Natural killer cell treated with Interleukin-12 subunit alpha and Interleukin-12 subunit beta and Interleukin-15 and Interleukin-18, amount 100 ng/mL, for 72 hours (primary cell): ENCODE measurements around the gene SLC5A10. TPM values are rescaled to one million over a fixed set of nuclear protein-coding genes. Genes with fewer than 3 reads are reported as not detected.
A peak's percentile ranks its signal among the peaks of the same experiment; 100 is the strongest.

ENCODE experiments used
- ATAC-seq, 2 donors: fragments of 150-1000 bp; cut with Tn5 transposase in 1 of 2; sonication (Bioruptor Pico), chemical (Tn5 transposase) in 1 of 2; 2 replicates each; pipeline ENCODE4 v1.10.0; 2021
- DNase-seq: peaks from one replicate; pipeline ENCODE4 v3.0.0; 2022; ENCODE audit warnings: low spot score
- H3K27ac Mint-ChIP-seq, 2 donors: 1 replicate in 1 of 2; 2 replicates in 1 of 2; pipeline ENCODE4 v1.8.0; 2022; ENCODE audit warnings: mixed read lengths in 2 of 2, mild to moderate bottlenecking in 1 of 2, moderate library complexity in 1 of 2
- H3K27me3 Mint-ChIP-seq, 2 donors: 1 replicate in 1 of 2; 2 replicates in 1 of 2; pipeline ENCODE4 v1.8.0; 2022; ENCODE audit warnings: mixed read lengths in 2 of 2
- H3K36me3 Mint-ChIP-seq: one replicate; pipeline ENCODE4 v1.8.0; 2022; ENCODE audit warnings: mixed read lengths
- H3K4me1 Mint-ChIP-seq, 2 donors: 1 replicate in 1 of 2; 2 replicates in 1 of 2; pipeline ENCODE4 v1.8.0; 2022; ENCODE audit warnings: low read depth in 2 of 2, mixed read lengths in 2 of 2, mild to moderate bottlenecking in 1 of 2
- H3K4me3 Mint-ChIP-seq: one replicate; pipeline ENCODE4 v1.8.0; 2022; ENCODE audit warnings: mixed read lengths
- H3K9me3 Mint-ChIP-seq: 2 replicates; pipeline ENCODE4 v1.8.0; 2022; ENCODE audit warnings: mixed read lengths
- total RNA-seq, 2 donors: library from RNA; stranded (reverse); gene quantifications; one replicate each; pipeline ENCODE4 v1.2.3, GENCODE V29; 2022

The SLC5A10 gene
- total RNA-seq, 2 donors from 2014 or later = not detected

- DNase-seq = no peak
- Mint-ChIP-seq H3K27me3 (no peaks in the 10 kb centered on the region), H3K9me3 (no peaks in the 10 kb centered on the region), H3K4me1 (peaks cover 8% of the 10 kb centered on the region in 2 donors), H3K4me3 (peak overlapping the region; percentile 7), H3K36me3 (no peaks in the 10 kb centered on the region), H3K27ac (no peak overlapping the region)
- no peak for ATAC-seq
Measured at GRCh38 chr17:19001907-19002590, 50.1 kb downstream of the SLC5A10 start.

- Mint-ChIP-seq H3K27me3 (no peaks in the 10 kb centered on the region), H3K36me3 (no peaks in the 10 kb centered on the region), H3K9me3 (no peaks in the 10 kb centered on the region), H3K4me3 (no peak overlapping the region), H3K4me1 (peaks cover 8% of the 10 kb centered on the region in 2 donors), H3K27ac (no peak overlapping the region)
- no peak for ATAC-seq
- DNase-seq = no peak
Measured at GRCh38 chr17:19002805-19003542, 51.0 kb downstream of the SLC5A10 start.

- no peaks in the 10 kb centered on the region for H3K36me3 Mint-ChIP-seq
- no peak for DNase-seq
Measured at GRCh38 chr17:19003543-19004420, 51.8 kb downstream of the SLC5A10 start.

DNA sequence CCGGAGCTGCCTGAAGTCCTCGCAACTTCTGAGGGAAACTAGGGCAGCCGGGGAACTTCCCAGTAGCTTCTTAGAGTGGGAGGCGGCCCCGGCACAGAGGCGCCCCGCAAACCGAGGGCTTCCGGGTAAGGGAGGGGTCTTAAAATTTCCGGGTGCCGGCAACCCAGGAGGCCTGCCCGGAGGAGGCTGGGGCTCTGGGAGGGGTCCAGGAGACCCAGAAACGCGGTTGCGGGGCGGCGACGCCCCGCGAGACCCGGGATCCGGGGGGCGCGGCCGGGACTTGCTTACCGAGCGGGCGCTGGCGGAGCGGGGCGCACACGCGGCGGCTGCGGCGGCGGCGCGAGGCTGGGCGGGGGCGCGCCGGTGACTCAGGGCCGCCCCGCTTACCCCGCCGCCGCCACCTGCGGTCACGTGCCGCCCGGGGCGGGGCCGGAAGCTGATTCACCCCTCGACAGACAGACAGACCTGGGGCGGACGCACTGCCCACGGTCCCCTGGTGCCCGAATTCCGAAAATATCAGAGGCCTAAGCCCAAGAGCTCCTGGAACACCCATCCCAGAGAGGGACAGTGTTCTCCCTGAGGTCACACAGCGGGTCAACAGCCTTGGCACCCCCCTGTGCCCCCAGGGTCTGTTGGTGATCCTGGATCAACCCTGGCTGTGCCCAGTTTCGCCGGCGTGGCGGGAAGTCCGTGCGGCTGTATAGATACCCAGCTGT lies 52.6 kb downstream of the SLC5A10 start, which contains the start of gene FAM83G:
TSS of gene FAM83G (minus strand) at position 344 of the 716 bp plus-strand sequence. CDS start 723 bp downstream, outside the sequence.
- no peaks in the 10 kb centered on the region for H3K9me3 Mint-ChIP-seq
- peak; percentile 85 for DNase-seq
- H3K27ac Mint-ChIP-seq = no peak within 1 kb of the TSS
- ATAC-seq = peak; percentile 90
- H3K4me1 Mint-ChIP-seq = peaks cover 8% of the 10 kb centered on the region in 2 donors
- no peaks in the 10 kb centered on the region for H3K27me3 Mint-ChIP-seq
- H3K4me3 Mint-ChIP-seq = peak within 1 kb of the TSS; percentile 70
- no peaks in the 10 kb centered on the region for H3K36me3 Mint-ChIP-seq

More at GRCh38 chr17:19003543-19004420, 51.8 kb downstream of the SLC5A10 start:
- Mint-ChIP-seq H3K9me3 (no peaks in the 10 kb centered on the region), H3K27ac (no peak overlapping the region), H3K4me3 (peak overlapping the region; percentile 70), H3K27me3 (no peaks in the 10 kb centered on the region), H3K4me1 (peaks cover 8% of the 10 kb centered on the region in 2 donors)
- peak; percentile 18 to 37 for ATAC-seq

DNA sequence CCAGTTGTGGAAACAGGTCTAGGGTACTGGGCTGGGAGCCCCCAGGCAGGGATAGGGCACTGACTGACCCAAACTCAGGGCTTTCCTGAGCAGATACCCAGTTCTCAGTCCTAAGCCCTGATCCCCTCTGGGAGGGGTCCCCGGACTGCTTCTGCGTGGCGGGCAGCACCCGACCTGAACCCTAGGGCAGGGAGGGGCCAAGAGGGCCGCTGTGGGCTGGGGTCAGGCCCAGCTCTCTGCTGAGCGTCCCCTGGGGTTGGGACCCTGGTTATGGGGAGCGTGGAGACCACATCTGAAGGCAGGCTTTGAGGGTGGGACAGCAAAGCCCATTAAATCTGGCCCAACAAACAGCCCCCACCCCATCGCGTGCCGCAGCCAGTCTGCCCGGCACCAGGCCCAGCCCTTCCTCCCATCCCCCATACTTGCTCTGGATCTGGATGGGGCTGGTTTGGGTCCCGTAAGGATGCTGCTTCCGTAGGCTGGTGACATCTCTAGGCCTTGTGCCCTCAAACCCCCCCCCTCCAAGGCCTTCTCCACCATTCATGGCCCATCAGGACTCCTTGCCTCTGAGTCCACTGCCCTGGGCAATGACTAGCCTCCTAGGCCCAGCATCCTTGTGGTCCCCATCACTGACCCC lies 53.3 kb downstream of the SLC5A10 start:
- Mint-ChIP-seq H3K4me3 (peak overlapping the region; percentile 44), H3K9me3 (no peaks in the 10 kb centered on the region), H3K4me1 (peaks cover 8% of the 10 kb centered on the region in 2 donors), H3K36me3 (no peaks in the 10 kb centered on the region), H3K27me3 (no peaks in the 10 kb centered on the region), H3K27ac (no peak overlapping the region)
- ATAC-seq (peak in 1 of 2 donors; percentile 1), DNase-seq (no peak)

GRCh38 chr17:19005789-19006430 lies 53.9 kb downstream of the SLC5A10 start:
- no peak for DNase-seq
- Mint-ChIP-seq H3K27ac (no peak overlapping the region), H3K36me3 (no peaks in the 10 kb centered on the region), H3K27me3 (peaks cover 0 to 1% of the 10 kb centered on the region in 2 donors), H3K4me1 (peaks cover 8 to 10% of the 10 kb centered on the region in 2 donors), H3K4me3 (no peak overlapping the region), H3K9me3 (no peaks in the 10 kb centered on the region)
- no peak for ATAC-seq

DNA sequence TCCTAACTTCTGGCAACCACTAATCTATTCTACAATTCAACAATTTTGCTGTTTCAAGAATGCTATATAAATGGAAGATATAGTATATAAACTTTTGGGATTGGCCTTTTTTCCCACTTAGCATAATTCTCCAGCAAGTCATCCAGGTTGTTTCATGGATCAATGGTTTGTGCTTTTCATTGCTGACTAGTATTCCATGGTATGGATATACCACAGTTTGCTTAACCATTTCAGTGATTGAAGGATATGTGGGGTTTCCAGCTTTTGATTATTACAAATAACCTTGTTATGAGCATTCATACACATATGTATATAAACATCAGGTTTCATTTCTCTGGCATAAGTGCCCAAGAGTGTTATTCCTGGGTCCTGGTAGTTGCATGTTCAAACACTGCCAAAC lies 54.7 kb downstream of the SLC5A10 start:
- Mint-ChIP-seq H3K36me3 (no peaks in the 10 kb centered on the region), H3K4me1 (peaks cover 8 to 14% of the 10 kb centered on the region in 2 donors), H3K4me3 (no peak overlapping the region), H3K27ac (no peak overlapping the region), H3K27me3 (peaks cover 0 to 2% of the 10 kb centered on the region in 2 donors), H3K9me3 (no peaks in the 10 kb centered on the region)
- ATAC-seq = no peak
- no peak for DNase-seq

DNA sequence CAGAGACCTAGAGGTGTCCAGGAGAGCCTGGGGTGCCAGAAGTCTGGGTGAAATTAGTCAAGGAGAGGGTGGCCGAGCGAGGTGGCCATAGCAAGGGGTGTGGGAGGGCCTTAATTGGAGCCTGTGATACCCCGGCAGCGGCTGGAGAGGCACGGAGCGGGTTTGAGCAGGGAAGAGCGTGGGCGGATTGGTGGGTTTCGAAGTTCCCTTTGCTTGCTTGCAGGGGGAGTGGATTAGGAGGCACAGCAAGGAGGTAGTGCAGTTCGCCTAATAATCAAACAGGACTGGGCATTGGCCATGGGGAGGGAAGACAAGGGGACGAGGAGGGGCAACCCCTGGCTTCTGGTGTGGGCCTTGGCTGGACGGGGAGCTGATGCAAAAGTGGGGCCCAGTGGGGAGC lies 58.0 kb downstream of the SLC5A10 start:
- ATAC-seq = no peak
- H3K36me3 Mint-ChIP-seq = no peaks in the 10 kb centered on the region
- H3K4me3 Mint-ChIP-seq = no peak overlapping the region
- no peak overlapping the region for H3K27ac Mint-ChIP-seq
- no peaks in the 10 kb centered on the region for H3K9me3 Mint-ChIP-seq
- peaks cover 0 to 6% of the 10 kb centered on the region in 2 donors for H3K4me1 Mint-ChIP-seq
- no peak for DNase-seq
- peaks cover 0 to 2% of the 10 kb centered on the region in 2 donors for H3K27me3 Mint-ChIP-seq

- H3K27ac Mint-ChIP-seq = no peak overlapping the region
- H3K36me3 Mint-ChIP-seq = no peaks in the 10 kb centered on the region
- H3K9me3 Mint-ChIP-seq = no peaks in the 10 kb centered on the region
- ATAC-seq (no peak), DNase-seq (no peak)
- no peak overlapping the region for H3K4me3 Mint-ChIP-seq
- peaks cover 0 to 9% of the 10 kb centered on the region in 2 donors for H3K27me3 Mint-ChIP-seq
- peaks cover 0 to 6% of the 10 kb centered on the region in 2 donors for H3K4me1 Mint-ChIP-seq
Measured at GRCh38 chr17:19010729-19011505, 59.0 kb downstream of the SLC5A10 start.

- Mint-ChIP-seq H3K4me3 (no peak overlapping the region), H3K9me3 (no peaks in the 10 kb centered on the region), H3K27ac (no peak overlapping the region)
Measured at GRCh38 chr17:19011581-19011980, 59.6 kb downstream of the SLC5A10 start.

GRCh38 chr17:19012171-19013080 lies 60.5 kb downstream of the SLC5A10 start:
- no peak for ATAC-seq
- H3K4me3 Mint-ChIP-seq = no peak overlapping the region

More at GRCh38 chr17:19011581-19011980, 59.6 kb downstream of the SLC5A10 start:
- no peaks in the 10 kb centered on the region for H3K36me3 Mint-ChIP-seq
- DNase-seq = no peak
- H3K27me3 Mint-ChIP-seq = peaks cover 0 to 9% of the 10 kb centered on the region in 2 donors
- no peak for ATAC-seq
- H3K4me1 Mint-ChIP-seq = peaks cover 0 to 6% of the 10 kb centered on the region in 2 donors

More at GRCh38 chr17:19012171-19013080, 60.5 kb downstream of the SLC5A10 start:
- no peak overlapping the region for H3K27ac Mint-ChIP-seq
- H3K27me3 Mint-ChIP-seq = peaks cover 0 to 12% of the 10 kb centered on the region in 2 donors
- no peaks in the 10 kb centered on the region for H3K9me3 Mint-ChIP-seq
- DNase-seq = no peak
- H3K4me1 Mint-ChIP-seq = peaks cover 0 to 6% of the 10 kb centered on the region in 2 donors
- H3K36me3 Mint-ChIP-seq = no peaks in the 10 kb centered on the region
